Left kidney (tissue), 1 donor: Measurements from ENCODE around the gene SPDEF. TPM values are rescaled to one million over a fixed set of nuclear protein-coding genes. Genes with fewer than 3 reads are reported as not detected.

Experiments used
- polyA plus RNA-seq: library from polyadenylated mRNA; unstranded; fragments of 120-200 nt; gene quantifications from one replicate; pipeline ENCODE4 v1.2.1, GENCODE V29; 2013; ENCODE audit not compliant: insufficient read length

The SPDEF gene
- polyA plus RNA-seq, 1 donor = 0.07 TPM

Other genes with a start within 250 kb of the SPDEF start
- 16.7 TPM for gene NUDT3, start 163.7 kb downstream of the SPDEF start, polyA plus RNA-seq
- 1,078 TPM for gene RPS10, start 130.3 kb downstream of the SPDEF start, polyA plus RNA-seq
- gene PACSIN1, start 90.3 kb downstream of the SPDEF start, polyA plus RNA-seq = 0.57 TPM
- 49.8 TPM for gene ILRUN, start 140.4 kb upstream of the SPDEF start, polyA plus RNA-seq
- gene SNRPC, start 201.2 kb upstream of the SPDEF start, polyA plus RNA-seq = 121 TPM
- 17.3 TPM for gene BLTP3A, start 235.8 kb upstream of the SPDEF start, polyA plus RNA-seq